Heart left ventricle (tissue), 13 donors: ENCODE results near the gene SEPTIN6.

ENCODE experiments used
- CTCF ChIP-seq, 12 donors: fragments of 200-600 bp; sonication (generic) in 4 of 12; IDR thresholded peaks; one replicate each; pipeline versions ENCODE4 v1.5.0 to v1.8.0; 2018 to 2022; ENCODE audit warnings: antibody characterized with exemption in 12 of 12, mild to moderate bottlenecking in 5 of 12
- POLR2A ChIP-seq, 2 donors: fragments of 450-650 bp; IDR thresholded peaks; one replicate each; pipeline ENCODE4 v1.6.1; 2017; ENCODE audit warnings: antibody characterized with exemption in 2 of 2, mild to moderate bottlenecking in 2 of 2, moderate library complexity in 2 of 2
- donor health status: ischemic (EF 13 %, LVEDD 7.1; RV severe dilation, severe dysfunction).
- donor health status: DM: no; HTN: yes; CAD: no.
- donor health status: DM: no; HTN: no; CAD: no.
- donor health status: ischemic (EF 25% LVEDD 6.9; RV normal size, moderate dysfunction).
- donor health status: ischemic (EF 25% LVEDD 5.7; RV mildly dilated, moderate dysfunction).
- donor health status: ischemic (EF 35%, LVEDD 5.7; RV mildly dilated, moderate dysfunction).
- donor health status: nonischemic (EF 11% LVEDD 7.7; RV severe dilation, severe dysfunction).
- donor health status: DM: yes; HTN: yes; CAD: no.
- donor health status: PGD.
- donor health status: ischemic (EF 29% LVEDD 5.4; RV normal size, mild dysfunction).
- donor health status: nonischemic (EF 23%, LVEDD 6.1; RV moderate dilation, normal function).

- TF ChIP-seq CTCF (IDR thresholded peaks at IDR 0.05) (no peak), POLR2A (IDR thresholded peaks at IDR 0.05) (no peak)
Measured at GRCh38 chrX:119659522-119659921, 33.4 kb downstream of the SEPTIN6 start.
